Liver (tissue), 9 donors: Measurements from ENCODE around the gene PTPA. TPM values are rescaled to one million over a fixed set of nuclear protein-coding genes. Genes with fewer than 3 reads are reported as not detected.

Source experiments
- DNase-seq: peaks from one replicate; pipeline ENCODE4 v3.0.0-alpha.2; 2017; ENCODE audit warnings: low spot score
- H3K27ac ChIP-seq, 2 donors: one replicate each; pipeline ENCODE4 v1.7.0; 2013; ENCODE audit warnings: inconsistent platforms in 2 of 2, low read length in 2 of 2, control low read depth in 1 of 2, low read depth in 1 of 2, mild to moderate bottlenecking in 1 of 2
- H3K27me3 ChIP-seq, 4 donors: one replicate each; pipeline versions ENCODE4 v1.6.1 to v1.7.0; 2013; ENCODE audit warnings: low read length in 3 of 4, inconsistent platforms in 1 of 4, mild to moderate bottlenecking in 1 of 4, moderate library complexity in 1 of 4; ENCODE audit not compliant: control insufficient read depth in 4 of 4, insufficient read depth in 4 of 4
- H3K36me3 ChIP-seq, 4 donors: one replicate each; pipeline versions ENCODE4 v1.6.1 to v1.7.0; 2013; ENCODE audit warnings: low read length in 3 of 4, mild to moderate bottlenecking in 3 of 4, low read depth in 1 of 4, moderate library complexity in 1 of 4; ENCODE audit not compliant: control insufficient read depth in 4 of 4, insufficient read depth in 3 of 4
- H3K4me1 ChIP-seq, 4 donors: one replicate each; pipeline versions ENCODE4 v1.6.1 to v1.7.0; 2013; ENCODE audit warnings: low read length in 3 of 4, mild to moderate bottlenecking in 3 of 4, moderate library complexity in 1 of 4; ENCODE audit not compliant: control insufficient read depth in 4 of 4, insufficient read depth in 4 of 4
- H3K4me3 ChIP-seq, 3 donors: one replicate each; pipeline versions ENCODE4 v1.6.1 to v1.7.0; 2013; ENCODE audit warnings: low read length in 3 of 3, control low read depth in 1 of 3, low read depth in 1 of 3, mild to moderate bottlenecking in 1 of 3
- H3K9ac ChIP-seq, 2 donors: one replicate each; pipeline ENCODE4 v1.7.0; 2013; ENCODE audit warnings: low read length in 2 of 2, mild to moderate bottlenecking in 2 of 2, moderate library complexity in 2 of 2, control low read depth in 1 of 2, low read depth in 1 of 2
- H3K9me3 ChIP-seq, 4 donors: one replicate each; pipeline versions ENCODE4 v1.6.1 to v1.7.0; 2013; ENCODE audit warnings: low read length in 3 of 4; ENCODE audit not compliant: control insufficient read depth in 4 of 4
- ATF3 ChIP-seq: IDR thresholded peaks from 2 replicates; pipeline ENCODE4 v1.6.1; 2016; ENCODE audit warnings: antibody characterized with exemption
- CTCF ChIP-seq: fragments of 150-350 bp; IDR thresholded peaks from 2 replicates; pipeline ENCODE4 v1.5.1; 2017; ENCODE audit warnings: improper control_type of control experiment, low read depth, low read length; ENCODE audit not compliant: missing input control
- EGR1 ChIP-seq, 2 donors: IDR thresholded peaks; 2 replicates each; pipeline ENCODE4 v1.6.1; 2016 to 2018; ENCODE audit warnings: antibody characterized with exemption in 2 of 2, low read depth in 2 of 2
- RAD21 ChIP-seq, 2 donors: IDR thresholded peaks; 2 replicates each; pipeline ENCODE4 v1.6.1; 2016; ENCODE audit warnings: antibody characterized with exemption in 2 of 2, mild to moderate bottlenecking in 2 of 2
- REST ChIP-seq: IDR thresholded peaks from 2 replicates; pipeline ENCODE4 v1.6.1; 2016; ENCODE audit warnings: antibody characterized with exemption, mild to moderate bottlenecking
- YY1 ChIP-seq: IDR thresholded peaks from 2 replicates; pipeline ENCODE4 v1.6.1; 2016; ENCODE audit warnings: antibody characterized with exemption, mild to moderate bottlenecking
- WGBS: extraction: QIAGEN DNeasy Blood & Tissue Kit; methylation state at CpG from one replicate; pipeline ENCODE4 v1.1.7; 2013; 5-methylcytosine and 5-hydroxymethylcytosine counted together
- polyA plus RNA-seq, 2 donors: library from polyadenylated mRNA; stranded (reverse) in 1 of 2; unstranded in 1 of 2; fragments of 200-250 nt in 1 of 2; fragments of >200 nt in 1 of 2; fragmentation: Nextera tagmentation in 1 of 2; extraction: Ambion mirVana in 1 of 2; gene quantifications; one replicate each; pipeline versions ENCODE4 v1.2.1 to v1.2.3, GENCODE V29; 2013 to 2015
- total RNA-seq, 2 donors: library from RNA; depleted of rRNA; stranded (reverse); fragments of >200 nt; gene quantifications; one replicate each; pipeline ENCODE4 v1.2.3, GENCODE V29; 2014
- donor health status: healthy.
- donor health status: healthy.
- donor health status: healthy.
- donor health status: healthy.
- donor health status: healthy.

PTPA gene
- total and polyA plus RNA-seq, 4 donors, result 27.6 to 66.0 (median 38.4) TPM

- no peaks in the 10 kb centered on the region for H3K36me3 ChIP-seq
- DNase-seq, result peak; percentile 84
- peaks cover 4 to 29% (median 10%) of the 10 kb centered on the region in 4 donors for H3K4me1 ChIP-seq
Measured at GRCh38 chr9:129174102-129174723, 63.0 kb downstream of the PTPA start.

More at GRCh38 chr9:129174102-129174723, 63.0 kb downstream of the PTPA start:
- Histone ChIP-seq H3K9me3 (no peaks in the 10 kb centered on the region), H3K27me3 (no peaks in the 10 kb centered on the region), H3K4me3 (peak overlapping the region; percentile 60 to 90 (median 71)), H3K27ac (peak overlapping the region; percentile 99), H3K9ac (peak overlapping the region; percentile 67 to 96)
- peak in 1 of 2 donors; percentile 11 for TF ChIP-seq EGR1 (IDR thresholded peaks at IDR 0.05; ENCODE audit: low read depth in 2 of 2)
- peak; percentile 34 for TF ChIP-seq REST
- TF ChIP-seq ATF3, result no peak
- TF ChIP-seq RAD21 (IDR thresholded peaks at IDR 0.05), result peak; percentile 94
- peak; percentile 48 for TF ChIP-seq YY1
- TF ChIP-seq CTCF, result peak; percentile 97
- WGBS, result under 1% methylated on average over 55 of the region's 55 CpGs
